Endodermal cell (in vitro differentiated cells): ENCODE data around the gene CDH4. TPM values are rescaled to one million over a fixed set of nuclear protein-coding genes. Genes with fewer than 3 reads are reported as not detected.

Experiments
- DNase-seq: peaks from one replicate; pipeline ENCODE4 v3.0.0-alpha.2; 2017
- H3K27ac ChIP-seq: 2 replicates; pipeline ENCODE4 v1.5.1; 2013; ENCODE audit warnings: mild to moderate bottlenecking, low read depth, low read length, moderate library complexity
- H3K27me3 ChIP-seq: 2 replicates; pipeline ENCODE4 v1.6.1; 2013; ENCODE audit warnings: mild to moderate bottlenecking, low read length, moderate library complexity; ENCODE audit not compliant: insufficient read depth, control insufficient read depth, poor library complexity, severe bottlenecking
- H3K36me3 ChIP-seq: 2 replicates; pipeline ENCODE4 v1.7.0; 2013; ENCODE audit warnings: mild to moderate bottlenecking, low read length, moderate library complexity; ENCODE audit not compliant: control insufficient read depth, insufficient read depth
- H3K4me1 ChIP-seq: one replicate; pipeline ENCODE4 v1.7.0; 2013; ENCODE audit warnings: low read length; ENCODE audit not compliant: control insufficient read depth, insufficient read depth
- H3K4me3 ChIP-seq: 2 replicates; pipeline ENCODE4 v1.5.1; 2013; ENCODE audit warnings: mild to moderate bottlenecking, low read length, moderate library complexity
- H3K9ac ChIP-seq: 2 replicates; pipeline ENCODE4 v1.6.1; 2013; ENCODE audit warnings: mild to moderate bottlenecking, low read length, moderate library complexity; ENCODE audit not compliant: poor library complexity, severe bottlenecking; ENCODE audit errors: extremely low read depth
- H3K9me3 ChIP-seq: 2 replicates; pipeline ENCODE4 v1.6.1; 2013; ENCODE audit warnings: mild to moderate bottlenecking, low read length, moderate library complexity; ENCODE audit not compliant: control insufficient read depth
- H3K27ac Mint-ChIP-seq: 2 replicates; pipeline ENCODE4 v1.8.0; 2020; ENCODE audit warnings: mixed read lengths
- H3K27me3 Mint-ChIP-seq: 2 replicates; pipeline ENCODE4 v1.8.0; 2021; ENCODE audit warnings: mild to moderate bottlenecking, mixed read lengths; ENCODE audit not compliant: insufficient read depth
- H3K36me3 Mint-ChIP-seq: 2 replicates; pipeline ENCODE4 v1.8.0; 2020; ENCODE audit warnings: low read depth, mixed read lengths
- H3K4me1 Mint-ChIP-seq: 2 replicates; pipeline ENCODE4 v1.8.0; 2020; ENCODE audit warnings: mixed read lengths
- H3K4me3 Mint-ChIP-seq: 2 replicates; pipeline ENCODE4 v1.8.0; 2020; ENCODE audit warnings: mild to moderate bottlenecking, moderate library complexity, mixed read lengths
- H3K9me3 Mint-ChIP-seq: 2 replicates; pipeline ENCODE4 v1.8.0; 2020; ENCODE audit warnings: mild to moderate bottlenecking, mixed read lengths
- CTCF ChIP-seq: fragments of 200-600 bp; sonication (generic); conservative IDR thresholded peaks from 2 replicates; pipeline ENCODE4 v1.5.0; 2021; ENCODE audit warnings: antibody characterized with exemption, mild to moderate bottlenecking
- WGBS, 2 experiments: methylation state at CpG; one replicate each; pipeline versions ENCODE4 v1.1.5 to v1.1.7; 2013; ENCODE audit warnings: missing lambda C conversion rate in 2 of 2, mixed read lengths in 1 of 2; ENCODE audit not compliant: insufficient coverage in 1 of 2, insufficient read length in 1 of 2; 5-methylcytosine and 5-hydroxymethylcytosine counted together
- total RNA-seq, 2 donors: library from RNA; stranded (reverse); fragmentation: NEBNext Ultra II Directional in 1 of 2; extraction: Animal tissue kit (Norgen Biotek cat#: 25700) in 1 of 2; gene quantifications; 2 replicates in 1 of 2; 3 replicates in 1 of 2; pipeline ENCODE4 v1.2.1, GENCODE V29; 2021

The CDH4 gene
- total RNA-seq, 2 donors from 2014 or later: 1.8 to 5.8 TPM

- no peak for TF ChIP-seq CTCF
- H3K4me1 Mint-ChIP-seq: no peaks in the 10 kb centered on the region
- H3K4me3 Mint-ChIP-seq: no peak overlapping the region
- Histone ChIP-seq H3K27me3 (no peaks in the 10 kb centered on the region), H3K9me3 (no peaks in the 10 kb centered on the region), H3K36me3 (no peaks in the 10 kb centered on the region), H3K27ac (no peak overlapping the region), H3K4me3 (no peak overlapping the region), H3K4me1 (no peaks in the 10 kb centered on the region), H3K9ac (no peak overlapping the region)
- WGBS, 2 experiments: 78 to 82% methylated on average over 7 to 9 of the region's 9 CpGs
- H3K9me3 Mint-ChIP-seq: no peaks in the 10 kb centered on the region
- no peak for DNase-seq
- no peaks in the 10 kb centered on the region for H3K27me3 Mint-ChIP-seq
- H3K27ac Mint-ChIP-seq: no peak overlapping the region
- H3K36me3 Mint-ChIP-seq: peaks cover 3% of the 10 kb centered on the region
These were observed 711.1 kb downstream of the CDH4 start for GRCh38 chr20:61963149-61963548.

GRCh38 chr20:61963885-61964674, 712.0 kb downstream of the CDH4 start:
- H3K4me3 ChIP-seq: no peak overlapping the region
- WGBS, 2 experiments: 75 to 96% methylated on average over 4 to 8 of the region's 8 CpGs
- no peak overlapping the region for H3K27ac ChIP-seq
- no peaks in the 10 kb centered on the region for H3K9me3 ChIP-seq
- no peaks in the 10 kb centered on the region for H3K4me1 ChIP-seq
- no peak overlapping the region for H3K9ac ChIP-seq
- Mint-ChIP-seq H3K4me3 (no peak overlapping the region), H3K9me3 (no peaks in the 10 kb centered on the region), H3K36me3 (peaks cover 3% of the 10 kb centered on the region), H3K27me3 (no peaks in the 10 kb centered on the region), H3K27ac (no peak overlapping the region), H3K4me1 (no peaks in the 10 kb centered on the region)
- H3K36me3 ChIP-seq: no peaks in the 10 kb centered on the region
- H3K27me3 ChIP-seq: no peaks in the 10 kb centered on the region
- DNase-seq: no peak
- no peak for TF ChIP-seq CTCF

GRCh38 chr20:61964675-61965605, 712.9 kb downstream of the CDH4 start:
- Mint-ChIP-seq H3K4me3 (no peak overlapping the region), H3K4me1 (no peaks in the 10 kb centered on the region), H3K36me3 (peaks cover 3% of the 10 kb centered on the region), H3K27me3 (no peaks in the 10 kb centered on the region), H3K9me3 (no peaks in the 10 kb centered on the region), H3K27ac (no peak overlapping the region)
- H3K27me3 ChIP-seq: no peaks in the 10 kb centered on the region
- no peak overlapping the region for H3K4me3 ChIP-seq
- no peak for TF ChIP-seq CTCF
- no peak overlapping the region for H3K27ac ChIP-seq
- H3K4me1 ChIP-seq: no peaks in the 10 kb centered on the region
- DNase-seq: no peak
- H3K9ac ChIP-seq: no peak overlapping the region
- no peaks in the 10 kb centered on the region for H3K36me3 ChIP-seq
- H3K9me3 ChIP-seq: no peaks in the 10 kb centered on the region
- WGBS, 2 experiments: 87 to 88% methylated on average over 20 to 41 of the region's 41 CpGs
